Lower leg skin (tissue), 3 donors: ENCODE results near the gene SIPA1L2.

Source experiments
- POLR2A ChIP-seq, 2 donors: fragments of 450-650 bp; IDR thresholded peaks; one replicate each; pipeline ENCODE4 v1.6.1; 2016 to 2017; ENCODE audit warnings: antibody characterized with exemption in 2 of 2, mild to moderate bottlenecking in 1 of 2, moderate library complexity in 1 of 2
- TF ChIP-seq, protein P1 (sequence below), 3 donors: fragments of 450-650 bp; IDR thresholded peaks; one replicate each; pipeline ENCODE4 v1.5.1; 2016; ENCODE audit warnings: antibody characterized with exemption in 3 of 3, mild to moderate bottlenecking in 3 of 3, moderate library complexity in 2 of 3

DNA sequence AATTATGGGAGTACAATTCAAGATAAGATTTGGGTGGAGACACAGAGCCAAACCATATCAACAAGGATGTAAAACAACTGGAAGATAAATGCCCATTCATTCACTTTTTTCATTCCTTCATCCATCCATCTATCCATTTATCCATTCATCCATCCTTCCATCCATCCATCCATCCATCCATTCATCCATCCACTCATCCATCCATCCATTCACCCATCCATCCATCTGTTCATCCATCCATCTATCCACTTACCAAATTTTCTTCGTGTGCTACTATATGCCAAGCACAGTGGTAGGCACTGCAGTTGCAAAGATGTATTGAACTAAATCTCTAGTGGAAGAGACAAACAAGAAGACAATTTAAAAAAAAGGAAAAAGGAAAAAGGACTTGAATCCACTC lies 14.3 kb upstream of the SIPA1L2 start:
- TF ChIP-seq, protein P1, sequence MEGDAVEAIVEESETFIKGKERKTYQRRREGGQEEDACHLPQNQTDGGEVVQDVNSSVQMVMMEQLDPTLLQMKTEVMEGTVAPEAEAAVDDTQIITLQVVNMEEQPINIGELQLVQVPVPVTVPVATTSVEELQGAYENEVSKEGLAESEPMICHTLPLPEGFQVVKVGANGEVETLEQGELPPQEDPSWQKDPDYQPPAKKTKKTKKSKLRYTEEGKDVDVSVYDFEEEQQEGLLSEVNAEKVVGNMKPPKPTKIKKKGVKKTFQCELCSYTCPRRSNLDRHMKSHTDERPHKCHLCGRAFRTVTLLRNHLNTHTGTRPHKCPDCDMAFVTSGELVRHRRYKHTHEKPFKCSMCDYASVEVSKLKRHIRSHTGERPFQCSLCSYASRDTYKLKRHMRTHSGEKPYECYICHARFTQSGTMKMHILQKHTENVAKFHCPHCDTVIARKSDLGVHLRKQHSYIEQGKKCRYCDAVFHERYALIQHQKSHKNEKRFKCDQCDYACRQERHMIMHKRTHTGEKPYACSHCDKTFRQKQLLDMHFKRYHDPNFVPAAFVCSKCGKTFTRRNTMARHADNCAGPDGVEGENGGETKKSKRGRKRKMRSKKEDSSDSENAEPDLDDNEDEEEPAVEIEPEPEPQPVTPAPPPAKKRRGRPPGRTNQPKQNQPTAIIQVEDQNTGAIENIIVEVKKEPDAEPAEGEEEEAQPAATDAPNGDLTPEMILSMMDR (IDR thresholded peaks at IDR 0.05) = no peak
- TF ChIP-seq POLR2A (IDR thresholded peaks at IDR 0.05) = no peak
